Activated gamma-delta T cell (primary cell): Measurements from ENCODE around the gene AP1G2.

Experiments used
- DNase-seq: peaks from one replicate; lab custom pipeline; 2025; lab: John Stamatoyannopoulos, UW

AP1G2 gene

GRCh38 chr14:23558346-23559009 lies 9.1 kb downstream of the AP1G2 start:
- DNase-seq: no peak

- DNase-seq: no peak
These were observed 9.6 kb downstream of the AP1G2 start for GRCh38 chr14:23557946-23558345.

- no peak for DNase-seq
These were observed 10.1 kb downstream of the AP1G2 start for GRCh38 chr14:23557521-23557920.

GRCh38 chr14:23556700-23557440 lies 10.7 kb downstream of the AP1G2 start:
- DNase-seq: no peak

- peak; percentile 74 for DNase-seq
These were observed 11.5 kb downstream of the AP1G2 start, which contains the start of gene THTPA for GRCh38 chr14:23555882-23556699. TSS of gene THTPA (plus strand) at chr14:23556271. CDS start at chr14:23556758, 487 bp downstream.

GRCh38 chr14:23555533-23555881 lies 12.1 kb downstream of the AP1G2 start:
- no peak for DNase-seq

- peak; percentile 42 for DNase-seq
These were observed 16.1 kb downstream of the AP1G2 start, which contains the start of gene ZFHX2 for GRCh38 chr14:23551266-23552028. TSS of gene ZFHX2 (minus strand) at chr14:23551765. CDS start at chr14:23535325, 16,440 bp downstream.

GRCh38 chr14:23550812-23551265 lies 16.8 kb downstream of the AP1G2 start:
- no peak for DNase-seq

- no peak for DNase-seq
These were observed 17.3 kb downstream of the AP1G2 start for GRCh38 chr14:23550131-23550811.

GRCh38 chr14:23548351-23549318 lies 19.0 kb downstream of the AP1G2 start:
- DNase-seq: no peak

GRCh38 chr14:23547924-23548323 lies 19.7 kb downstream of the AP1G2 start:
- no peak for DNase-seq

- no peak for DNase-seq
These were observed 21.0 kb downstream of the AP1G2 start for GRCh38 chr14:23546450-23547035.

GRCh38 chr14:23545740-23546365 lies 21.7 kb downstream of the AP1G2 start:
- no peak for DNase-seq

- no peak for DNase-seq
These were observed 22.8 kb downstream of the AP1G2 start for GRCh38 chr14:23544511-23545447.

GRCh38 chr14:23543403-23543802 lies 24.2 kb downstream of the AP1G2 start:
- DNase-seq: no peak

GRCh38 chr14:23542261-23542660 lies 25.3 kb downstream of the AP1G2 start:
- DNase-seq: no peak

GRCh38 chr14:23540141-23540469 lies 27.5 kb downstream of the AP1G2 start:
- DNase-seq: no peak
